Measurements from ENCODE around the gene PTGR1. TPM values are rescaled to one million over a fixed set of nuclear protein-coding genes. Genes with fewer than 3 reads are reported as not detected.

Gene PTGR1
- total RNA-seq, 1 donor from 2014 or later: 67.3 TPM

DNA sequence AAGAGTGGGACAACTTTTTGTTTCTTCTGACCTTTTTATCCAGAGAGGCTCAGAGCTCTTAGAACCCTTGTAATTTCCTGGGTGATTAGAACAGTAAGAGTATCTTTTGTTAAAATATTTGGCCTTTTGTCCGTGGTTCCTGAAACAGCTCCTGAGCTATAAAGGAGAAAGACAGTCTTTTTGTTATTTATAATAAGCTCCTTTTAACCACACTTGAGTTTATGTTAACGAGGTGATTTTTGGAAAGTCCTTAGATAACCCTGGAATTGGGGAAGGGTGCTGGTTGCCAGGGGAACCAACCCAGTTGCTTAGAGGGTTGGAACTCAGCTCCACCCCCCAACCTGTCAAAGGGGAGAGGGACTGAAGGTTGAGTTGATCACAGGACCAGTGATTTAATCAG lies 69.7 kb downstream of the PTGR1 start:
- Mint-ChIP-seq H3K27me3 (peaks cover 12% of the 10 kb centered on the region), H3K4me1 (ENCODE audit: unreplicated experiment) (peaks cover 10% of the 10 kb centered on the region), H3K36me3 (peaks cover 31% of the 10 kb centered on the region), H3K4me3 (no peak overlapping the region), H3K9me3 (no peaks in the 10 kb centered on the region), H3K27ac (no peak overlapping the region)
- TF ChIP-seq, protein P1, sequence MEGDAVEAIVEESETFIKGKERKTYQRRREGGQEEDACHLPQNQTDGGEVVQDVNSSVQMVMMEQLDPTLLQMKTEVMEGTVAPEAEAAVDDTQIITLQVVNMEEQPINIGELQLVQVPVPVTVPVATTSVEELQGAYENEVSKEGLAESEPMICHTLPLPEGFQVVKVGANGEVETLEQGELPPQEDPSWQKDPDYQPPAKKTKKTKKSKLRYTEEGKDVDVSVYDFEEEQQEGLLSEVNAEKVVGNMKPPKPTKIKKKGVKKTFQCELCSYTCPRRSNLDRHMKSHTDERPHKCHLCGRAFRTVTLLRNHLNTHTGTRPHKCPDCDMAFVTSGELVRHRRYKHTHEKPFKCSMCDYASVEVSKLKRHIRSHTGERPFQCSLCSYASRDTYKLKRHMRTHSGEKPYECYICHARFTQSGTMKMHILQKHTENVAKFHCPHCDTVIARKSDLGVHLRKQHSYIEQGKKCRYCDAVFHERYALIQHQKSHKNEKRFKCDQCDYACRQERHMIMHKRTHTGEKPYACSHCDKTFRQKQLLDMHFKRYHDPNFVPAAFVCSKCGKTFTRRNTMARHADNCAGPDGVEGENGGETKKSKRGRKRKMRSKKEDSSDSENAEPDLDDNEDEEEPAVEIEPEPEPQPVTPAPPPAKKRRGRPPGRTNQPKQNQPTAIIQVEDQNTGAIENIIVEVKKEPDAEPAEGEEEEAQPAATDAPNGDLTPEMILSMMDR (conservative IDR thresholded peaks at IDR 0.05): no peak
- no peak for DNase-seq (ENCODE audit: extremely low spot score, unreplicated experiment)

DNA sequence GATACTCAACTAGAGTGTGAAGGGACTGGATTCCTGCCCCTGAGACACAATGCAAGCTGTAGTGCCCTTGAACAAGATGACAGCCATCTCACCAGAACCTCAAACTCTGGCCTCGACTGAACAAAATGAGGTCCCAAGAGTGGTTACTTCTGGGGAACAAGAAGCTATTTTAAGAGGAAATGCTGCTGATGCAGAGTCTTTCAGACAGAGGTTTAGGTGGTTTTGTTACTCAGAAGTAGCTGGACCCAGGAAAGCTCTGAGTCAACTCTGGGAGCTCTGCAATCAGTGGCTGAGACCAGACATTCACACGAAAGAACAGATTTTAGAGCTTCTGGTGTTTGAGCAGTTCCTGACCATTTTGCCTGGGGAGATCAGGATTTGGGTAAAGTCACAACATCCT lies 72.1 kb downstream of the PTGR1 start:
- H3K4me3 Mint-ChIP-seq: no peak overlapping the region
- no peak for DNase-seq (ENCODE audit: extremely low spot score, unreplicated experiment)
- TF ChIP-seq, protein P1 (conservative IDR thresholded peaks at IDR 0.05): no peak
- H3K4me1 Mint-ChIP-seq (ENCODE audit: unreplicated experiment): peaks cover 10% of the 10 kb centered on the region
- no peaks in the 10 kb centered on the region for H3K9me3 Mint-ChIP-seq
- no peak overlapping the region for H3K27ac Mint-ChIP-seq
- H3K27me3 Mint-ChIP-seq: peaks cover 12% of the 10 kb centered on the region
- H3K36me3 Mint-ChIP-seq: peaks cover 13% of the 10 kb centered on the region

DNA sequence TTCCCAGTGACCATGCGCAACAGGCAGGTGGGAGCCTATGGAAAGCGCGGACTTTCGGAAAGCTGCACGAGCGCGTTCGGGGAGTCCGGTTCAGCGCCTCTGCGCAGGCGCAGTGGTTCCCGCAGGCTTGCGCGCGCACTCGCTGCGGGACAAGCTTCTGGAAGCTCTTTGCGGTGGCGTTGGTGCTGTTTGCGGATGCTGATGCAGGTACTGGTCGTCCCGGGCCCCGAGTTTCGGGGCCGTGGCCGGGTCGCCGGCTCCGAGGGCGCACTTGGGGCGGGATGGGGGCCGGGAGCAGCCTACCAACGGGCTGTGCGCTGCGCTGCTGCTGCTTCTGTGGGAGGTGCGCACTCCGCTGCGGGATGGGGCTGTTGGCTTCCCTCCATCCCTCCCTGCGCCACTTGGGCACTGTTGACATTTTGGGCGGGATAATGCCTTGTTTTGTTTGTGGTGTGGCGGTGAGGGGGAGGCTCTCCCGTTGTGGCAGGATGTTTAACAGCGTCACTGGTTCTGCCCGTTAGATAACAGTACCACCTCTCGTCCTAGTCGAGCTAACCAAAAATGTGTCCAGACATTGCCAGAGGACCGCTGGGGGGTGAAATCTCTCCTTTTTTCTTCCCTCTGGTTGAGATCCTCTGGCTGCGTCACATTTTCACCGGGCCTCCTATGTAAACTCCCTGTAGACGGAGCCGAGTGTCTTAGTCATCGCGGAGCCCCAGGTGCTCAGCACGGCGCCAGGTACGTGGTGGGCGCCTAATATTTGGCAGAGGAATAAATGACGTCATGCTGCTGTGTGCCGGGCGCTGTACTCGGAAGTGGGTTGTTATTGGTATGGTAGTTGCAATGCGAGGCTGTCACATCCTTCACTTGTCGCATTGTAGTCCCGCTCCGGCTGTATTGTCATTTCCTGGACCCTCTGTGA lies 74.1 kb downstream of the PTGR1 start, which contains the start of gene ZNF483:
ZNF483 (plus strand) TSS at position 124 of the 922 bp plus-strand sequence. CDS start 2,217 bp downstream, outside the sequence.
- TF ChIP-seq, protein P1 (conservative IDR thresholded peaks at IDR 0.05): no peak

DNA sequence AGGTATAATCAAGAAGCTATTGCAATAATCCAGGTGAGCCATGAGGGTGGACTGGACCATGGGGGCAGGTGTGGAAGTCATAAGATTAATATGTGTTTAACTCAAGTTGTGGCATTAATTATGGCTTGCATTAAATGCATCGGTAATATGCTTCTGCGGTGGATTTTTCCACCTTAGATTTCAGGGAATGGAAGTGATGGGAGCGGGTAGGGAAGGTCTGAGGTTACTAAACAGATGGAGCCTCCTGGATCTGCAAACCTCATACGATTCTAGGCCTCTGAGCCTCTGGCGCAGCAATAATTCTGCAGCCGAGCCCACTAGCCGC lies 74.8 kb downstream of the PTGR1 start:
- Mint-ChIP-seq H3K9me3 (peaks cover 5% of the 10 kb centered on the region), H3K27me3 (peaks cover 16% of the 10 kb centered on the region), H3K36me3 (peaks cover 9% of the 10 kb centered on the region), H3K4me3 (peak overlapping the region; percentile 97), H3K27ac (peak overlapping the region; percentile 50), H3K4me1 (ENCODE audit: unreplicated experiment) (peaks cover 10% of the 10 kb centered on the region)
- TF ChIP-seq, protein P1 (conservative IDR thresholded peaks at IDR 0.05): no peak
- DNase-seq (ENCODE audit: extremely low spot score, unreplicated experiment): no peak

More for the DNA sequence above, 74.1 kb downstream of the PTGR1 start, which contains the start of gene ZNF483:
- DNase-seq (ENCODE audit: extremely low spot score, unreplicated experiment): peak; percentile 91
- peak within 1 kb of the TSS; percentile 97 for H3K4me3 Mint-ChIP-seq
- H3K36me3 Mint-ChIP-seq: peaks cover 9% of the 10 kb centered on the region
- peaks cover 16% of the 10 kb centered on the region for H3K27me3 Mint-ChIP-seq
- H3K9me3 Mint-ChIP-seq: peaks cover 5% of the 10 kb centered on the region
- H3K27ac Mint-ChIP-seq: peak within 1 kb of the TSS; percentile 71
- H3K4me1 Mint-ChIP-seq (ENCODE audit: unreplicated experiment): peaks cover 10% of the 10 kb centered on the region

DNA sequence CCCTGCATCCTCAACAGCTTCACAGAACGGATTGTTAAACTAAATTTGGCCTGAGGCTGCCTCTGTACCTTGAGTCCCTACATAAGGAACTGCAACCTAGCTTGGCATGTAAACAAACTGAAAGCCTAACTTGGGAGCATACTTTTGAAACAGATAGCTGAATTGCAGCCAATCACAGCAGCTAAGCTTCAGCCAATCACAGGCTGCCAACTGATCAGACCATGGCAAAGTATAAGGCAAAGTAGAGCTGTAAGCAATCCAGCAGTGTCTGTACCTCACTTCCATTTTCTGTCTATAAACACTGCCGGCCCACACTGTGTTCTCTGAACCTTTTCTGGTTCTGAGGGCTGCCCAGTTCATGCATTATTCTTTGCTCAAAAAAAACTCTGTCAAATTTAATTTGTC lies 83.4 kb downstream of the PTGR1 start:
- DNase-seq (ENCODE audit: extremely low spot score, unreplicated experiment): no peak
- TF ChIP-seq, protein P1 (conservative IDR thresholded peaks at IDR 0.05): no peak
- Mint-ChIP-seq H3K4me1 (ENCODE audit: unreplicated experiment) (no peaks in the 10 kb centered on the region), H3K27ac (no peak overlapping the region), H3K9me3 (peaks cover 10% of the 10 kb centered on the region), H3K4me3 (no peak overlapping the region), H3K36me3 (no peaks in the 10 kb centered on the region), H3K27me3 (peaks cover 4% of the 10 kb centered on the region)

All from type B pancreatic cell (in vitro differentiated cells).